C4-2B (cell line): ENCODE measurements around the gene STX8.

Source experiments
- ZFX ChIP-seq: fragments of 450-650 bp; IDR thresholded peaks from 2 replicates; pipeline ENCODE4 v1.6.1; 2017
- TF ChIP-seq, protein P1 (sequence below): fragments of 450-650 bp; conservative IDR thresholded peaks from 2 replicates; pipeline ENCODE4 v1.5.1; 2017; ENCODE audit warnings: mild to moderate bottlenecking

DNA sequence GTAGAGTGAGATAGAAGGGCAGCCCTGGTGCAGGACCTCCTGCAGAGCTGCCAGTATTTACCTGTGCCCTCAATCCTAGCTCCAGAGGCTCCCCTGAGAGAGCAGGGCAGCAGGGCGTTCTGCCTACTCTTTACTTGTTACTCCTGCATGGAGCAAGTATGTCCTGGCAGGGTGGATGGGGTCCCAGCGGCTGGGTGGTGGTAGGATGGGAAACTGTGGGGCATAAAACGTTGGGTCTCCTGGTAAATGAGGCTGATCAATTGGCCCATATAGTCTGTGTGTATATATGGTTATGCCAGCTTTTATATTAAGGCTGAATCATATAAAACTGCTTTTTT lies 362.3 kb downstream of the STX8 start:
- TF ChIP-seq, protein P1, sequence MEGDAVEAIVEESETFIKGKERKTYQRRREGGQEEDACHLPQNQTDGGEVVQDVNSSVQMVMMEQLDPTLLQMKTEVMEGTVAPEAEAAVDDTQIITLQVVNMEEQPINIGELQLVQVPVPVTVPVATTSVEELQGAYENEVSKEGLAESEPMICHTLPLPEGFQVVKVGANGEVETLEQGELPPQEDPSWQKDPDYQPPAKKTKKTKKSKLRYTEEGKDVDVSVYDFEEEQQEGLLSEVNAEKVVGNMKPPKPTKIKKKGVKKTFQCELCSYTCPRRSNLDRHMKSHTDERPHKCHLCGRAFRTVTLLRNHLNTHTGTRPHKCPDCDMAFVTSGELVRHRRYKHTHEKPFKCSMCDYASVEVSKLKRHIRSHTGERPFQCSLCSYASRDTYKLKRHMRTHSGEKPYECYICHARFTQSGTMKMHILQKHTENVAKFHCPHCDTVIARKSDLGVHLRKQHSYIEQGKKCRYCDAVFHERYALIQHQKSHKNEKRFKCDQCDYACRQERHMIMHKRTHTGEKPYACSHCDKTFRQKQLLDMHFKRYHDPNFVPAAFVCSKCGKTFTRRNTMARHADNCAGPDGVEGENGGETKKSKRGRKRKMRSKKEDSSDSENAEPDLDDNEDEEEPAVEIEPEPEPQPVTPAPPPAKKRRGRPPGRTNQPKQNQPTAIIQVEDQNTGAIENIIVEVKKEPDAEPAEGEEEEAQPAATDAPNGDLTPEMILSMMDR, result no peak
- TF ChIP-seq ZFX, result no peak
